Measurements from ENCODE around the gene MIEF1.

- peak in 1 of 2 donors; percentile 47 for TF ChIP-seq POLR2A (IDR thresholded peaks at IDR 0.05)
- peak in 1 of 2 donors; percentile 15 for TF ChIP-seq CTCF (IDR thresholded peaks at IDR 0.05)
- no peak for TF ChIP-seq EP300 (IDR thresholded peaks at IDR 0.05)
Measured at GRCh38 chr22:39519681-39520225, 17.7 kb downstream of the MIEF1 start.

Measured in suprapubic skin (tissue), 3 donors.